Astrocyte (in vitro differentiated cells and primary cell): ENCODE results near the gene CMPK2. TPM values are rescaled to one million over a fixed set of nuclear protein-coding genes. Genes with fewer than 3 reads are reported as not detected.

Experiments used
- DNase-seq: peaks from one replicate; pipeline ENCODE4 v3.0.0-alpha.2; 2010; ENCODE audit warnings: low read depth
- FAIRE-seq: peaks from 2 replicates; lab custom pipeline; 2011; peaks lifted over from hg19 to GRCh38; lab: Jason Lieb, UNC
- H2AFZ ChIP-seq: 2 replicates; pipeline ENCODE4 v1.6.0; 2012; ENCODE audit warnings: low read depth, low read length, inconsistent platforms
- H3K27ac ChIP-seq: 2 replicates; pipeline ENCODE4 v1.5.1; 2011; ENCODE audit warnings: low read depth, low read length, inconsistent platforms
- H3K27me3 ChIP-seq: 2 replicates; pipeline ENCODE4 v1.6.0; 2011; ENCODE audit warnings: low read length, inconsistent platforms; ENCODE audit not compliant: insufficient read depth
- H3K36me3 ChIP-seq: 2 replicates; pipeline ENCODE4 v1.5.1; 2011; ENCODE audit warnings: low read length, inconsistent platforms; ENCODE audit not compliant: insufficient read depth
- H3K4me1 ChIP-seq: 2 replicates; pipeline ENCODE4 v1.5.1; 2011; ENCODE audit warnings: low read length, inconsistent platforms; ENCODE audit not compliant: insufficient read depth
- H3K4me2 ChIP-seq: 2 replicates; pipeline ENCODE4 v1.6.0; 2012; ENCODE audit warnings: low read length, inconsistent platforms
- H3K4me3 ChIP-seq: 2 replicates; pipeline ENCODE4 v1.5.1; 2011; ENCODE audit warnings: low read depth, mild to moderate bottlenecking, low read length, inconsistent platforms; ENCODE audit not compliant: insufficient read depth
- H3K79me2 ChIP-seq: 2 replicates; pipeline ENCODE4 v1.6.0; 2012; ENCODE audit warnings: mild to moderate bottlenecking, low read length, inconsistent platforms; ENCODE audit not compliant: insufficient read depth
- H3K9ac ChIP-seq: 2 replicates; pipeline ENCODE4 v1.6.0; 2012; ENCODE audit warnings: mild to moderate bottlenecking, low read length, inconsistent platforms
- H3K9me3 ChIP-seq: 2 replicates; pipeline ENCODE4 v1.5.1; 2012; ENCODE audit warnings: low read depth, mild to moderate bottlenecking, low read length, inconsistent platforms; ENCODE audit not compliant: insufficient read depth
- H4K20me1 ChIP-seq: 2 replicates; pipeline ENCODE4 v1.6.0; 2012; ENCODE audit warnings: low read length, inconsistent platforms; ENCODE audit not compliant: insufficient read depth
- H3K27ac Mint-ChIP-seq: one replicate; pipeline ENCODE4 v1.8.0; 2021; ENCODE audit warnings: mild to moderate bottlenecking, mixed read lengths; ENCODE audit not compliant: unreplicated experiment
- H3K27me3 Mint-ChIP-seq: one replicate; pipeline ENCODE4 v1.8.0; 2021; ENCODE audit warnings: low read depth, mixed read lengths; ENCODE audit not compliant: unreplicated experiment
- H3K36me3 Mint-ChIP-seq: one replicate; pipeline ENCODE4 v1.8.0; 2021; ENCODE audit warnings: low read depth, mixed read lengths; ENCODE audit not compliant: unreplicated experiment
- H3K4me1 Mint-ChIP-seq: one replicate; pipeline ENCODE4 v1.8.0; 2021; ENCODE audit warnings: low read depth, mixed read lengths; ENCODE audit not compliant: unreplicated experiment
- H3K4me3 Mint-ChIP-seq: one replicate; pipeline ENCODE4 v1.8.0; 2021; ENCODE audit warnings: mild to moderate bottlenecking, moderate library complexity, mixed read lengths; ENCODE audit not compliant: unreplicated experiment
- H3K9me3 Mint-ChIP-seq: one replicate; pipeline ENCODE4 v1.8.0; 2021; ENCODE audit warnings: mild to moderate bottlenecking, mixed read lengths; ENCODE audit not compliant: unreplicated experiment
- CTCF ChIP-seq: IDR thresholded peaks from 2 replicates; pipeline ENCODE4 v1.5.1; 2011; ENCODE audit warnings: low read depth, mild to moderate bottlenecking, inconsistent platforms, low read length, moderate library complexity; ENCODE audit not compliant: insufficient read depth
- EZH2 ChIP-seq: IDR thresholded peaks from 2 replicates; pipeline ENCODE4 v1.6.1; 2012; ENCODE audit warnings: mild to moderate bottlenecking, low read length, inconsistent platforms; ENCODE audit not compliant: insufficient read depth
- total RNA-seq: library from RNA; stranded (reverse); gene quantifications from 2 replicates; pipeline ENCODE4 v1.2.1, GENCODE V29; 2021

The CMPK2 gene
- total RNA-seq, 1 donor from 2014 or later, result 32.5 TPM

- H3K9me3 Mint-ChIP-seq, result peaks cover 5% of the 10 kb centered on the region
- peaks cover under 1% of the 10 kb centered on the region for H3K4me1 Mint-ChIP-seq
These were observed 8.3 kb upstream of the CMPK2 start for GRCh38 chr2:6874032-6874431.

GRCh38 chr2:6872394-6872793 is 6.7 kb upstream of the CMPK2 start:
- H3K9me3 ChIP-seq, result no peaks in the 10 kb centered on the region
- no peaks in the 10 kb centered on the region for H4K20me1 ChIP-seq
- H3K27ac ChIP-seq, result no peak overlapping the region
- DNase-seq, result no peak
- no peak overlapping the region for H3K4me3 Mint-ChIP-seq
- H3K9ac ChIP-seq, result no peak overlapping the region
- H3K9me3 Mint-ChIP-seq, result peaks cover 5% of the 10 kb centered on the region
- no peaks in the 10 kb centered on the region for H3K4me1 ChIP-seq
- no peaks in the 10 kb centered on the region for H3K4me1 Mint-ChIP-seq
- H3K79me2 ChIP-seq, result no peaks in the 10 kb centered on the region
- H3K27me3 Mint-ChIP-seq, result peaks cover 4% of the 10 kb centered on the region
- no peaks in the 10 kb centered on the region for H3K36me3 ChIP-seq
- peaks cover 2% of the 10 kb centered on the region for H3K36me3 Mint-ChIP-seq
- peaks cover 2% of the 10 kb centered on the region for H3K27me3 ChIP-seq
- H3K4me2 ChIP-seq, result no peak overlapping the region
- no peak overlapping the region for H3K4me3 ChIP-seq
- no peak for TF ChIP-seq EZH2
- no peak for TF ChIP-seq CTCF
- no peak overlapping the region for H2AFZ ChIP-seq
- no peak for FAIRE-seq
- H3K27ac Mint-ChIP-seq, result no peak overlapping the region

More at GRCh38 chr2:6874032-6874431, 8.3 kb upstream of the CMPK2 start:
- Histone ChIP-seq H3K4me3 (no peak overlapping the region), H3K36me3 (no peaks in the 10 kb centered on the region), H3K27me3 (no peaks in the 10 kb centered on the region), H3K79me2 (no peaks in the 10 kb centered on the region), H3K9me3 (no peaks in the 10 kb centered on the region), H2AFZ (no peak overlapping the region), H4K20me1 (no peaks in the 10 kb centered on the region), H3K9ac (no peak overlapping the region), H3K27ac (no peak overlapping the region), H3K4me2 (no peak overlapping the region), H3K4me1 (no peaks in the 10 kb centered on the region)
- TF ChIP-seq CTCF (no peak), EZH2 (no peak)
- Mint-ChIP-seq H3K36me3 (no peaks in the 10 kb centered on the region), H3K27me3 (peaks cover 4% of the 10 kb centered on the region), H3K4me3 (no peak overlapping the region), H3K27ac (no peak overlapping the region)
- FAIRE-seq (no peak), DNase-seq (no peak)

GRCh38 chr2:6866982-6867381 is 1.3 kb upstream of the CMPK2 start:
- H3K27me3 ChIP-seq, result peaks cover 2% of the 10 kb centered on the region
- H3K4me1 ChIP-seq, result peaks cover 7% of the 10 kb centered on the region
- DNase-seq (no peak), FAIRE-seq (no peak)
- peaks cover 1% of the 10 kb centered on the region for H3K9me3 Mint-ChIP-seq
- TF ChIP-seq EZH2, result no peak
- TF ChIP-seq CTCF, result no peak
- H3K4me2 ChIP-seq, result no peak overlapping the region
- no peak overlapping the region for H2AFZ ChIP-seq
- peak overlapping the region; percentile 91 for H3K4me3 Mint-ChIP-seq
- no peaks in the 10 kb centered on the region for H3K9me3 ChIP-seq
- no peak overlapping the region for H3K27ac ChIP-seq
- peaks cover 4% of the 10 kb centered on the region for H3K27me3 Mint-ChIP-seq
- H4K20me1 ChIP-seq, result no peaks in the 10 kb centered on the region
- no peak overlapping the region for H3K9ac ChIP-seq
- no peaks in the 10 kb centered on the region for H3K79me2 ChIP-seq
- peak overlapping the region; percentile 35 for H3K27ac Mint-ChIP-seq
- peaks cover 22% of the 10 kb centered on the region for H3K4me1 Mint-ChIP-seq
- no peak overlapping the region for H3K4me3 ChIP-seq
- H3K36me3 ChIP-seq, result no peaks in the 10 kb centered on the region
- H3K36me3 Mint-ChIP-seq, result peaks cover 11% of the 10 kb centered on the region
